Stimulated activated CD8-positive, alpha-beta memory T cell treated with anti-CD3 and anti-CD28 coated beads, Interleukin-4, amount 100 ng/mL, for 48 hours (primary cell): ENCODE measurements around the gene PDE10A.

Experiments
- DNase-seq: peaks from one replicate; pipeline ENCODE4 v3.0.0-alpha.2; 2020

Gene PDE10A

GRCh38 chr6:165325609-165326008 lies 337.4 kb downstream of the PDE10A start:
- DNase-seq: no peak

- DNase-seq: no peak
Observed at GRCh38 chr6:165321555-165322145, 341.4 kb downstream of the PDE10A start.

GRCh38 chr6:165321150-165321549 lies 341.9 kb downstream of the PDE10A start:
- DNase-seq: no peak

GRCh38 chr6:165317723-165318122 lies 345.3 kb downstream of the PDE10A start:
- DNase-seq: no peak

- DNase-seq: no peak
Observed at GRCh38 chr6:165308926-165309731, 353.9 kb downstream of the PDE10A start, which contains the start of gene C6orf118. Gene C6orf118, minus strand, starts transcription at chr6:165309605. Its CDS starts 19 bp downstream, at chr6:165309586.

GRCh38 chr6:165306955-165307354 lies 356.1 kb downstream of the PDE10A start:
- DNase-seq: no peak

- no peak for DNase-seq
Observed at GRCh38 chr6:165301372-165302246, 361.4 kb downstream of the PDE10A start.

GRCh38 chr6:165300422-165300936 lies 362.6 kb downstream of the PDE10A start:
- DNase-seq: no peak

GRCh38 chr6:165298875-165299274 lies 364.2 kb downstream of the PDE10A start:
- no peak for DNase-seq

- DNase-seq: no peak
Observed at GRCh38 chr6:165298402-165298801, 364.6 kb downstream of the PDE10A start.

- no peak for DNase-seq
Observed at GRCh38 chr6:165292657-165293056, 370.4 kb downstream of the PDE10A start.
